GM19025 (cell line): ENCODE measurements around the gene VKORC1.

Experiments
- ATAC-seq: cut with Tn5 transposase; IDR thresholded peaks from one replicate; pipeline ENCODE4 v1.9.1; 2021; ENCODE audit warnings: mild to moderate bottlenecking, low read depth, moderate library complexity; ENCODE audit not compliant: unreplicated experiment

VKORC1 gene

GRCh38 chr16:31084584-31085302, 9.9 kb downstream of the VKORC1 start:
- no peak for ATAC-seq

GRCh38 chr16:31083981-31084380, 10.6 kb downstream of the VKORC1 start:
- no peak for ATAC-seq

DNA sequence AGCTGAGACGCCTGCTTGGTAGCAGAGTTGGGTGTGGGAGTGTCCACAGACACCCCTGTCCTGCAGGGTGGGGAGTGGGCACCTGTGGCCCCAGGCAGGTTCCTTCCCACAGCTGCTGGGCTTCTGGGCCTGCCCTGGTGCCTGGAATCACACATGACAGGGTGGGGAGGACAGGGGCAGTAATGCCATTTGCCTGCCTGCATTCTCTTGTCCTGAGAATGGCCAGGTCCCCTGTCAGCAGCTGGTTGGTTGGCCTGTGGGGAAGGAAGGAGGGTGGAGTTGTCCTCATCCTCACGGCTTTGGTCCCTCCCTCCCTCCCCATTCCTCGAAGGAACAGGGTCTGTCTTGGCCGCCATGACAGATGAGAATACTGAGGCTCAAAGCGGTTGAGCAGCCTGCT, 11.0 kb downstream of the VKORC1 start:
- no peak for ATAC-seq

DNA sequence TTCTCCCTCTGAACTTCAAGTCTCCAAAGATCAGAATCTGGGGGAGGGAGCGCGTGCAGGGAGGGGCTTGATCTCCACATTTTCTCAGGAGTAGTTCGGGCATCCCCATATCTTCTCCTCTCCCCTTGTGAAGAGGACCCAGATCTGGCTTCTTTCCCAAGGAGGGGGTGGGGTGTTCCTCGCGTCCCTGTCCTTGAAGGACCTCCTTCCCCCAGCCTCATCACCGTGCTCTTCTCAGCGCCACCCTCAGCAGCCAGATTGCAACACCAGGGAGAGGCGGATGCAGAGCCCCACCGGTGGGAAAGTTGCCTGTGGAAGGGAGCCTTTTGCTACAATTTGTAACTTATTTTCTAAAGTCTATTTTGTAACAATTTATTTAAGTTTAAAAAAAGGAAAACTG, 11.5 kb downstream of the VKORC1 start:
- no peak for ATAC-seq

DNA sequence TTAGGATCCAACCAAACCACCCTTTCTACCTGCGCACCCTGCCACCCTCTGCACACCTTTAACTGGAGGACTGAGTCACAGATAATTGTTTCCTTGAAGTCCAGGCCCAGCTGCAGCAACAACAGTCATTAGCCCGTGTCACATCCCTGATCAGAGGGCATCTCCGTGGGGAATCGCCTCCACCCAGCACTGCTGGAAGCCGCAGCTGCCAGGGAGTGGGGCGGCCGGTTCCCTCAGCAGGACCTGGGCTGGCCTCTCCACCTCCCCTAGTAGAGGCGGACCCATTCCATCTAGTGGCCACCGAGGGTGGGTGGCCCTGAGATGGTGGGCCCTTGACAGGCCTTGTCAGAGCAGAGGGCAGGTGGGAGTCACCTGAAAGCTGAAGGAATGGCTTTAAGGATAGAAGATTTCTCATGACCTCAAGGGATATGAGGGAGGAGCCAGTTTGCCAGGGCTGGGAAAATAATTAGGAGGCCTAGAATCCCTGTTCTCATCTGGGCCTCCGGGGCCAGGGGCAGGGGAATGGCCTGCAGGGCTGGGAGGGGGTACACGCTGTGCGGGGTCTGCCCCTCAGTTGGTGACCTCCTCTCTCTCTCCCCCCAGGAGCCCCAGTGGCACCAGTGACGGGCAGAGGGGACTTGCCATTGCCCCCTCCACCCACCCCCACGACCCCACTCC, 12.1 kb downstream of the VKORC1 start:
- no peak for ATAC-seq

GRCh38 chr16:31081428-31082351, 12.9 kb downstream of the VKORC1 start:
- ATAC-seq, result no peak

DNA sequence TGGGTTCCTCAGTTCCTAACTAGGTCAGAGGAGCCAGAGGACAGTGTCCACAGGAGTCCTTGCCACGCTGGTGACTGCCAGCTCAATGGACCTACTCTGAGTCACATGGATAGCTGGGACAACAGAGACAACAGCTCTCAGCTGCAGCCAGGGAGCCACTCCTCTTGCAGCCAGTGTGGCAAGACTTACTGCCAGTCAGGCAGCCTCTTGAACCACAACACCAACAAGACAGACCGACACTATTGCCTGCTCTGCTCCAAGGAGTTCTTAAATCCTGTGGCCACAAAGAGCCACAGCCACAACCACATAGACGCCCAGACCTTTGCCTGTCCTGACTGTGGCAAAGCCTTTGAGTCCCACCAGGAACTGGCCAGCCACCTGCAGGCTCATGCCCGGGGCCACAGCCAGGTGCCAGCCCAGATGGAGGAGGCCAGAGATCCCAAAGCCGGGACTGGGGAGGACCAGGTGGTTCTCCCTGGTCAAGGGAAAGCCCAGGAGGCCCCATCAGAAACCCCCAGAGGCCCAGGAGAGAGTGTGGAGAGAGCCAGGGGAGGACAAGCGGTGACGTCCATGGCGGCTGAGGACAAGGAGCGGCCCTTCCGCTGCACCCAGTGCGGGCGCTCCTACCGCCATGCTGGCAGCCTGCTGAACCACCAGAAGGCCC, 13.7 kb downstream of the VKORC1 start:
- no peak for ATAC-seq

DNA sequence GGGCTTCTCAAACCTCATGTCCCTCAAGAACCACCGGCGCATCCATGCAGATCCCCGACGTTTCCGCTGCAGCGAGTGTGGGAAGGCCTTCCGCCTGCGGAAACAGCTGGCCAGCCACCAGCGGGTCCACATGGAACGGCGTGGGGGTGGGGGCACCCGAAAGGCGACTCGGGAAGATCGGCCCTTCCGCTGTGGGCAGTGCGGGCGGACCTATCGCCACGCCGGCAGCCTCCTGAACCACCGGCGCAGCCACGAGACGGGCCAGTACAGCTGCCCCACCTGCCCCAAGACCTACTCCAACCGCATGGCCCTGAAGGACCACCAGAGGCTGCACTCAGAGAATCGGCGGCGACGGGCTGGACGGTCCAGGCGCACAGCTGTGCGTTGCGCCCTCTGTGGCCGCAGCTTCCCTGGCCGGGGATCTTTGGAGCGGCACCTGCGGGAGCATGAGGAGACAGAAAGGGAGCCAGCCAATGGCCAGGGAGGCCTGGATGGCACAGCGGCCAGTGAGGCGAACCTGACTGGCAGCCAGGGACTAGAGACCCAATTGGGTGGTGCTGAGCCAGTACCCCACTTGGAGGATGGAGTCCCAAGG, 14.5 kb downstream of the VKORC1 start:
- no peak for ATAC-seq

DNA sequence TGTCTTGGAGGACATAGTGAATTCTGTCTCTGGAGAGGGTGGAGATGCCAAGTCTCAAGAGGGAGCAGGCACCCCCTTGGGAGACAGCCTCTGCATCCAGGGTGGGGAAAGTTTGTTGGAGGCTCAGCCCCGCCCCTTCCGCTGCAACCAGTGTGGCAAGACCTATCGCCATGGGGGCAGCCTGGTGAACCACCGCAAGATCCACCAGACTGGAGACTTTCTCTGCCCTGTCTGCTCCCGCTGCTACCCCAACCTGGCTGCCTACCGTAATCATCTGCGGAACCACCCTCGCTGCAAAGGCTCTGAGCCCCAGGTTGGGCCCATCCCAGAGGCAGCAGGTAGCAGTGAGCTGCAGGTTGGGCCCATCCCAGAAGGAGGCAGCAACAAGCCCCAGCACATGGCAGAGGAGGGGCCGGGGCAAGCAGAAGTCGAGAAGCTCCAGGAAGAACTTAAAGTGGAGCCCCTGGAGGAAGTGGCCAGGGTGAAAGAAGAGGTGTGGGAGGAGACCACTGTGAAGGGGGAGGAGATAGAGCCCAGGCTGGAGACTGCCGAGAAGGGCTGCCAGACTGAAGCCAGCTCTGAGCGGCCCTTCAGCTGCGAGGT, 15.2 kb downstream of the VKORC1 start:
- ATAC-seq, result no peak

DNA sequence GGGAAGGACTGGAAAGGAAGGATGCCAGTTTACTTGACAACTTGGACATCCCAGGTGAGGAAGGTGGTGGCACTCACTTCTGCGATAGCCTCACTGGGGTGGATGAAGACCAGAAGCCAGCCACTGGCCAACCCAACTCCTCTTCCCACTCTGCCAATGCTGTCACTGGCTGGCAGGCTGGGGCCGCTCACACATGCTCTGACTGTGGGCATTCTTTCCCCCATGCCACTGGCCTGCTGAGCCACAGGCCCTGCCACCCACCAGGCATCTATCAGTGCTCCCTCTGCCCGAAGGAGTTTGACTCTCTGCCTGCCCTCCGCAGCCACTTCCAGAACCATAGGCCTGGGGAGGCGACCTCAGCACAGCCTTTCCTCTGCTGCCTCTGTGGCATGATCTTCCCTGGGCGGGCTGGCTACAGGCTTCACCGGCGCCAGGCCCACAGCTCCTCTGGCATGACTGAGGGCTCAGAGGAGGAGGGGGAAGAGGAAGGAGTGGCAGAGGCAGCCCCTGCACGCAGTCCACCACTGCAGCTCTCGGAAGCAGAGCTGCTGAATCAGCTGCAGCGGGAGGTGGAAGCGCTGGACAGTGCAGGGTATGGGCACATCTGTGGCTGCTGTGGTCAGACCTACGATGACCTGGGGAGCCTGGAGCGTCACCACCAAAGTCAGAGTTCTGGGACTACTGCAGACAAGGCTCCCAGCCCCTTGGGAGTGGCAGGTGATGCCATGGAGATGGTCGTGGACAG, 15.8 kb downstream of the VKORC1 start:
- no peak for ATAC-seq

GRCh38 chr16:31077592-31078396, 16.8 kb downstream of the VKORC1 start:
- ATAC-seq, result no peak

DNA sequence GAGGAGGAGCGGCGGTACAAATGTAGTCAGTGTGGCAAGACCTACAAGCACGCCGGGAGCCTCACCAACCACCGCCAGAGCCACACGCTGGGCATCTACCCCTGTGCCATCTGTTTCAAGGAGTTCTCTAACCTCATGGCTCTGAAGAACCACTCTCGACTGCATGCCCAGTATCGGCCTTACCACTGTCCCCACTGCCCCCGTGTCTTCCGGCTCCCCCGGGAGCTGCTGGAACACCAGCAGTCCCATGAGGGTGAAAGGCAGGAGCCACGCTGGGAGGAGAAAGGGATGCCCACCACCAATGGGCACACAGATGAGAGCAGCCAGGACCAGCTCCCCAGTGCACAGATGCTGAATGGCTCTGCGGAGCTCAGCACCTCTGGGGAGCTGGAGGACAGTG, 17.6 kb downstream of the VKORC1 start:
- no peak for ATAC-seq

DNA sequence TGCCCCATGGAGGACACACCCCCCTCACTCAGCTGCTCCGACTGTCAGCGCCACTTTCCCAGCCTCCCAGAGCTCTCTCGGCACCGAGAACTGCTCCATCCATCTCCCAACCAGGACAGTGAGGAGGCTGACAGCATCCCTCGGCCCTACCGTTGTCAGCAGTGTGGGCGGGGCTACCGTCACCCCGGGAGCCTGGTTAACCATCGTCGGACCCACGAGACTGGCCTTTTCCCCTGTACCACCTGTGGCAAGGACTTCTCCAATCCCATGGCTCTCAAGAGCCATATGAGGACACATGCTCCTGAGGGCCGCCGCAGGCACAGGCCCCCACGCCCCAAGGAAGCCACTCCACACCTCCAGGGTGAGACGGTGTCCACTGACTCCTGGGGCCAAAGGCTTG, 18.3 kb downstream of the VKORC1 start:
- no peak for ATAC-seq

DNA sequence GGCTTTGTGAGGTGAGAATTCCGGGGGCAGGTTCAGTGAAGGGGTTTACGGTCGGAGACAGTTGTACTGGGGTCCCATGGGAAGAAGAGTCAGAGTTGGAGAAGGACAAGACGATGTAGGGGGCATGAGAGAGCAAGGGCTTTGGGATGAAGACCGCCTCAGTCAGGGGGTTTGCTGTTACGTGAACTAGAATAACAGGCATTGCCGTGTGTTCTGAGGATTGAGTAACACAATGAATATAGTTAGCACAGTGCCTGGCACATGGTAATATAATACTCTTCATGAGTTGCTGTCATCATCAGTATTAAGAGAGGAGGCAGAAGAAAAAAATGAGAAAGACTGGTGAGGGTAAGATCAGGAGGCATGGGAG, 19.8 kb downstream of the VKORC1 start:
- no peak for ATAC-seq

- peak; percentile 61 for ATAC-seq
Observed at GRCh38 chr16:31073970-31074813, 20.4 kb downstream of the VKORC1 start, which contains the start of the genes ZNF646 and ZNF668. Gene ZNF646, plus strand, starts transcription at chr16:31074422. Its CDS starts 1,903 bp downstream, at chr16:31076325. Gene ZNF668, minus strand, starts transcription at chr16:31074240. Its CDS starts 9,781 bp downstream, at chr16:31064459.

- peak; percentile 54 for ATAC-seq
Observed at GRCh38 chr16:31073142-31073969, 21.2 kb downstream of the VKORC1 start.
